Keratinocyte (primary cell): Measurements from ENCODE around the gene ROR1. TPM values are rescaled to one million over a fixed set of nuclear protein-coding genes. Genes with fewer than 3 reads are reported as not detected.
A peak's percentile ranks its signal among the peaks of the same experiment; 100 is the strongest.
"Not testable (repeated sequence)": the region's sequence is repeated elsewhere in the genome, so short reads cannot be mapped to it uniquely, and the experiment has no call there.

ENCODE experiments used
- DNase-seq: peaks from one replicate; pipeline ENCODE4 v3.0.0-alpha.2; 2011; ENCODE audit warnings: low read depth, missing footprints, low spot score
- FAIRE-seq: peaks from 2 replicates; lab custom pipeline; 2011; peaks lifted over from hg19 to GRCh38; lab: Jason Lieb, UNC
- H2AFZ ChIP-seq: 2 replicates; pipeline ENCODE4 v1.6.0; 2012; ENCODE audit warnings: low read length, control low read depth, inconsistent platforms; ENCODE audit not compliant: control insufficient read depth
- H3K27ac ChIP-seq: 2 replicates; pipeline ENCODE4 v1.5.1; 2011; ENCODE audit warnings: low read length; ENCODE audit not compliant: control insufficient read depth, insufficient read depth
- H3K27me3 ChIP-seq: 3 replicates; pipeline ENCODE4 v1.6.0; 2011; ENCODE audit warnings: low read length; ENCODE audit not compliant: control insufficient read depth, insufficient read depth; ENCODE audit errors: extremely low read depth
- H3K36me3 ChIP-seq, 2 experiments: 2 replicates in 1 of 2; 3 replicates in 1 of 2; pipeline ENCODE4 v1.5.1; 2011; ENCODE audit warnings: low read length in 2 of 2, mild to moderate bottlenecking in 1 of 2; ENCODE audit not compliant: control insufficient read depth in 2 of 2, insufficient read depth in 2 of 2; ENCODE audit errors: extremely low read depth in 1 of 2
- H3K4me1 ChIP-seq: 3 replicates; pipeline ENCODE4 v1.5.1; 2011; ENCODE audit warnings: low read length; ENCODE audit not compliant: control insufficient read depth, insufficient read depth; ENCODE audit errors: extremely low read depth
- H3K4me2 ChIP-seq: 3 replicates; pipeline ENCODE4 v1.6.0; 2011; ENCODE audit warnings: low read depth, low read length; ENCODE audit not compliant: control insufficient read depth, insufficient read depth; ENCODE audit errors: extremely low read depth
- H3K4me3 ChIP-seq, 3 experiments: fragments of 200-600 bp in 1 of 3; sonication (generic) in 1 of 3; 2 replicates in 2 of 3; 3 replicates in 1 of 3; pipeline ENCODE4 v1.5.1; 2011 to 2016; ENCODE audit warnings: low read length in 3 of 3, mild to moderate bottlenecking in 3 of 3, control low read depth in 2 of 3, inconsistent platforms in 1 of 3, low read depth in 1 of 3, mixed read lengths in 1 of 3, mixed run types in 1 of 3, moderate library complexity in 1 of 3; ENCODE audit not compliant: control insufficient read depth in 2 of 3, insufficient read depth in 2 of 3; ENCODE audit errors: extremely low read depth in 1 of 3
- H3K79me2 ChIP-seq: 2 replicates; pipeline ENCODE4 v1.6.0; 2012; ENCODE audit warnings: low read length; ENCODE audit not compliant: control insufficient read depth, insufficient read depth
- H3K9ac ChIP-seq: 3 replicates; pipeline ENCODE4 v1.6.0; 2011; ENCODE audit warnings: low read length; ENCODE audit not compliant: control insufficient read depth, insufficient read depth; ENCODE audit errors: extremely low read depth
- H3K9me1 ChIP-seq: 3 replicates; pipeline ENCODE4 v1.6.0; 2011; ENCODE audit warnings: low read length; ENCODE audit not compliant: control insufficient read depth, insufficient read depth; ENCODE audit errors: extremely low read depth
- H3K9me3 ChIP-seq: 2 replicates; pipeline ENCODE4 v1.5.1; 2012; ENCODE audit warnings: low read depth, low read length; ENCODE audit not compliant: control insufficient read depth
- H4K20me1 ChIP-seq: 3 replicates; pipeline ENCODE4 v1.6.0; 2011; ENCODE audit warnings: low read length; ENCODE audit not compliant: control insufficient read depth, insufficient read depth; ENCODE audit errors: extremely low read depth
- CTCF ChIP-seq, 3 experiments: IDR thresholded peaks in 1 of 3; conservative IDR thresholded peaks in 1 of 3; optimal IDR thresholded peaks in 1 of 3; 2 replicates in 2 of 3; 3 replicates in 1 of 3; pipeline versions ENCODE3 to v1.5.1; 2011; ENCODE audit warnings: low read length in 3 of 3, mild to moderate bottlenecking in 3 of 3, moderate library complexity in 2 of 3, control low read depth in 1 of 3, inconsistent platforms in 1 of 3; ENCODE audit not compliant: insufficient read depth in 2 of 3; ENCODE audit errors: extremely low read depth in 1 of 3
- EZH2 ChIP-seq: IDR thresholded peaks from one replicate; pipeline ENCODE4 v1.6.1; 2012; ENCODE audit warnings: inconsistent platforms, mild to moderate bottlenecking, low read length, moderate library complexity
- dilution Hi-C: fragments of 300-500 bp; cut with MboI; formaldehyde crosslinking; loops from one replicate; pipeline ENCODE4 v1.7.0; 2020; ENCODE audit warnings: low sequenced_read_pairs; ENCODE audit not compliant: extremely low pct_ligation_motif_present
- polyA plus RNA-seq, 5 experiments: library from polyadenylated mRNA; depleted of rRNA in 3 of 5; stranded (reverse) in 3 of 5; stranded (forward) in 1 of 5; unstranded in 1 of 5; fragments of >200 nt; gene quantifications; 1 replicate in 1 of 5; 2 replicates in 3 of 5; 3 replicates in 1 of 5; pipeline versions ENCODE4 v1.2.1 to v1.2.3, GENCODE V29; 2011 to 2012; ENCODE audit warnings: missing spikeins in 2 of 5, low read depth in 1 of 5, low replicate concordance in 1 of 5

ROR1 gene
- polyA plus RNA-seq, 1 donor (not counting 4 experiments of a cell fraction or from before 2014, with no cell fraction given): 9.2 TPM

- Histone ChIP-seq H3K36me3 (no peaks in the 10 kb centered on the region), H3K4me1 (peaks cover 13% of the 10 kb centered on the region), H3K9ac (no peak overlapping the region), H2AFZ (no peak overlapping the region), H3K4me3 (no peak overlapping the region), H4K20me1 (no peaks in the 10 kb centered on the region), H3K27me3 (no peaks in the 10 kb centered on the region), H3K27ac (no peak overlapping the region), H3K4me2 (no peak overlapping the region), H3K9me3 (no peaks in the 10 kb centered on the region), H3K9me1 (no peaks in the 10 kb centered on the region), H3K79me2 (no peaks in the 10 kb centered on the region)
- DNase-seq (no peak), FAIRE-seq (no peak)
- dilution Hi-C loops: no loop called here
- no peak for TF ChIP-seq CTCF (optimal IDR thresholded peaks at IDR 0.05 in 1 of 3, IDR thresholded peaks at IDR 0.05 in 1 of 3, conservative IDR thresholded peaks at IDR 0.05 in 1 of 3; ENCODE audit: extremely low read depth in 1 of 3, insufficient read depth in 2 of 3, low read length in 3 of 3)
- no peak for TF ChIP-seq EZH2
Observed at GRCh38 chr1:64220241-64220640, 446.4 kb downstream of the ROR1 start.

GRCh38 chr1:64223329-64224151, 449.7 kb downstream of the ROR1 start:
- Histone ChIP-seq H3K4me2 (peak overlapping the region; percentile 9), H4K20me1 (no peaks in the 10 kb centered on the region), H3K4me3 (no peak overlapping the region), H3K79me2 (no peaks in the 10 kb centered on the region), H3K9me1 (no peaks in the 10 kb centered on the region), H3K27ac (peak overlapping the region; percentile 7), H3K27me3 (no peaks in the 10 kb centered on the region), H3K9ac (no peak overlapping the region), H3K4me1 (peaks cover 13% of the 10 kb centered on the region), H3K36me3 (no peaks in the 10 kb centered on the region), H3K9me3 (no peaks in the 10 kb centered on the region), H2AFZ (no peak overlapping the region)
- DNase-seq (peak; percentile 26), FAIRE-seq (peak; percentile 92)
- TF ChIP-seq EZH2 (no peak), CTCF (optimal IDR thresholded peaks at IDR 0.05 in 1 of 3, IDR thresholded peaks at IDR 0.05 in 1 of 3, conservative IDR thresholded peaks at IDR 0.05 in 1 of 3; ENCODE audit: extremely low read depth in 1 of 3, insufficient read depth in 2 of 3, low read length in 3 of 3) (no peak)
- dilution Hi-C loops: no loop called here

- H3K9me1 ChIP-seq, H3K36me3 ChIP-seq, H3K27me3 ChIP-seq, H3K4me2 ChIP-seq, H3K4me3 ChIP-seq, H3K27ac ChIP-seq, H3K9ac ChIP-seq, H2AFZ ChIP-seq, H4K20me1 ChIP-seq, dilution Hi-C loops, DNase-seq, H3K79me2 ChIP-seq, H3K9me3 ChIP-seq, FAIRE-seq: not testable (repeated sequence)
- peaks cover 13% of the 10 kb centered on the region for H3K4me1 ChIP-seq
Observed at GRCh38 chr1:64224236-64224635, 450.4 kb downstream of the ROR1 start.
